Measurements from ENCODE around the gene OBP2B.
"Not testable (repeated sequence)": the region's sequence is repeated elsewhere in the genome, so short reads cannot be mapped to it uniquely, and the experiment has no call there.

Gene OBP2B

DNA sequence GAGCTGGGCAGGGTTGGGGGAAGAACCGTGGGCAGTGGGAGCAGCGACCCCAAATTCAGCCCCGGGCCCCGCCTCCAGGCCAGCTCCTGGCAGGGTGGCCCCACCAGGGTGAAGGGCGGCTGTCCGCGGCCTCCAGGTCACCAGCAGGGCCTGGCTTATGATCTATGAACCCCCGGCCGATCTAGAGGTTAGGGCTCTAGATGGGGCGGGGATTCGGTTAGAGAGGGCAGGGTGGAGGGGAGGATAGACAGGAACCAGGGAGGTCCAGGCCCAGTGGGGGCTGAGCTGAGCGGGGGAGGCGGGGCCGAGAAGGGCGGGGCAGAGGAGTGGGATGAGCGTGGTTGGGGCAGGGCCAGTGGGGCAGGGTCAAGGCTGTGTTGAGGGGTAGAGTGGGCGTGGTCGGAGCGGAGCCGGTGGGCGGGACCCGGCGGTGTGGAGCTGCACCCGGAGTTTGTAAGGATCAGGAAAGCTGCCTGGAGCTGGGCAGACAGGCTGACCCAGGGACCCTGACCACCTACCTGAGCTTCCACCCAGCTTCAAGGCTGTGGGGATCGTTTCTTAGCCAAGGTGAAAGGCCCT is 29.3 kb upstream of the OBP2B start:
- no peak for DNase-seq

DNA sequence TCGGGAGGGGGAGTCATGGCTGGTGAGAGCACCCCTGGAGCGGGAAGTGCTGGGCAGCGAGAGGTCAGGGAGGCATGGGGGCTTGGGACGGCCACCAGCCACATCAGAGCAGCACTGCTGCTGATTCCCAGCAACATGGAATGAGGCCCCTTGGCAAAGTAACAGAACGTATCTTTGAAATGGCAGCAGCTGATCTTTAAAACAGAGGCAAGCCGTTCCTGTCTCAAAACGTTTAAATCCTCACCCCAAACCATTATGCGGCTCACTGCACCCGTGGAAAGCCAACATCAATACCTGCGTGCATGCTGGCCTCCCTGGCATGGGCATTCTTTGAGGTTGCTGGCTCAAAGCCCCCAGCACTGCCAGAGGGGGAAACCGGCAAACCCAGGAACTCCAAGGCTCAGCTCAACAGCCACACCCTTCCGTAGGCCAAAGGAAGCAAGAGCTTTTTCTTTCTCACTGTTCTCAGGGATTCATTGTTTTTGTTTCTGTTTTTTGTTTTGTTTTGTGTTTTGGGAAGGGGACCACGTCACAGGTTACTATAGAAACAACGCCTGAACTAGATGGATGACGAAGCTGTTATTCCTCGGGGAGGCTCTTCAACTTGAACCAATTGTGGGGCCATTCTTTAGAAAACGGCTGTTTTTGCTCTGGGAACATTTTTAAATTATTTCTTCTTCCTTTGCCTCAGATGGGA is 28.1 kb upstream of the OBP2B start:
- no peak for DNase-seq

GRCh38 chr9:133236291-133237034 is 27.4 kb upstream of the OBP2B start:
- DNase-seq: not testable (repeated sequence)

GRCh38 chr9:133235549-133236222 is 26.6 kb upstream of the OBP2B start:
- DNase-seq: no peak

- DNase-seq: no peak
These were observed 25.7 kb upstream of the OBP2B start for GRCh38 chr9:133234577-133235322.

DNA sequence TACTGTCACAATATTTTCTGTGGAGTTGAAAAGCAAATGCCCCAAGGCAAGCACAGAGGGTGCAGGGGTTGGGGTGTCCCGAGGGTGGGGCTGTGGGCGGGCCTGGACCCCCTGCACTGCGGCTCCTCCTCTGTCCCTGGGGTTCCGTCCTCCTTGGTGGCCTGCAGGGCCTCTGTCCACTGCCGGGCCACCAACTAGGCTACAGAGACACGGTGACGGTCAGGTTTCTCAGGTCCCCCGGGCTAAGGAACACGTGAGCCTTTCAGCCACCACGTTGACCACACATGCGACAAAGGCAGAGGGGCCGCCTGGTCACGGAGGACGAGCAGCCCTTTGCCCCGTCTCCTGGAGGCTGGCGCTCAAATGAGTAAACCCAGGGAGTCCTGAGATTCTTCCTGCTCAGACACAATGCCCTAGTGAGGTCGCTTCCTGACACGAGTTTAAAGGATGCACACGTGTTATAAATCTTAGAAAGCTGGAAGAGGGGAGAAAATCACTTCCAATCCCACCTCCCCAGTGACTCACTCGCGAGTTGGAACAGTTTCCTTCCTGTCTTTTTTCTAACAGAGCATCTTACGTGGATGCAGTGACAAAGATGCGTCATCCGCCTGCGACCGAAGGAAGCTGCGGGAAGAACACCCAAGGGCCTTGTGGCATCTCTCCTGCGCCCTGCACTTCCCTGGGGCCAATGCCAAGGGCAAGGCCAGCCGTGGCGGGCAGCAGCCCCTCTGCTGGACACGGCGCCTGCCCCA is 24.8 kb upstream of the OBP2B start:
- DNase-seq: no peak

- not testable (repeated sequence) for DNase-seq
These were observed 23.0 kb upstream of the OBP2B start for GRCh38 chr9:133231934-133232568.

DNA sequence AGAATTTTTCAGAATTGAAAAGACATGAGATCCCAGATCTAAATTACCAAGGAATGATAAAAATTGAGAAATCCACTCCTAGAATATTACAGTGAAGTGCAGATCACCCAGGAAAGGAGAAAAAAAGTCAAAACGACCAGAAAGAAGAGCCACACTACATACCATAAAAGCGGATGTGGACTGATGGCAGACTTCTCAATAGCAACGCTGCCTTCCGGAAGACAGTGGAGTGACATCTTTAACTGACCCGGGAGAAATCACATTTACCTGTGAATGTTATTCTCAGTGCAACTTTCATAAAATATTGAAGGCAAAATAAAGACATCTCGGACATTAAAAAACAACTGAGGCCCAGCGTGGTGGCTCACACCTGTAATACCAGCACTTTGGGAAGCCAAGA is 21.5 kb upstream of the OBP2B start:
- DNase-seq: not testable (repeated sequence)

GRCh38 chr9:133230093-133230492 is 21.0 kb upstream of the OBP2B start:
- DNase-seq: no peak

DNA sequence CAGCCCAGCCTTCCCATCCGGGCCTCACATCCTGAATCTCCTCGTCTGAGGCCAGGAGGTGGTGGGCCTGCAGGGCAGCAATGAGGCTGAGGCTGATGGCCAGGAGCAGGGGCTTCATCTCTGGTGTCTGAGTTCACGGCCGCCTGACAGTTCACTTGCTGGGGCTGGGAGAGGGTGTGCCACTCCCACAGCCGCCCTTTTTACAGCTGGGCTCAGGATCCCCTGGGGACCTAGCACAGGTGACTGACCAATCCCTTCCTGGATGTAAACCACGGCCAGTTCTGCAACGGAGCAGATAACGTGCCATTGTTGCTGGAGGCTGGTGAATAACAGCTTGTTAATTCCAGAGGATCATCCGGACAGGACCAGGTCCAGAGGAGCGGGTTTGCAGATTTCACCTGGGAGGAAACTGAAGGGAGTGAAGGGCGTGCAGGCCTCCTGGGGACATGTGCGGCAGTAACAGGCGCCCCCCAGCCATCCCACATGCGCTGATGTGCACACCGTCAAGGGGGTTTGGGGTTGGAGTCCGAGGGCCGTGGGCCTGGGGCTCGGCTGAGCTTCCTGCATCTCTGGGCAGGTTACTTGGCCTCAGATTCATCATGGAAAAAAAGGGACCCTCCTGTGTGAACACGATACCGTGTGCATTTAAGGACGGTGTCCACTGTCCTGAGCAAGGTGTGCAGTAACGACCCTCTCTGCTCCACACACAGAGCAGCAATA is 19.6 kb upstream of the OBP2B start:
- DNase-seq: not testable (repeated sequence)

- not testable (repeated sequence) for DNase-seq
These were observed 18.9 kb upstream of the OBP2B start for GRCh38 chr9:133227996-133228395.

DNA sequence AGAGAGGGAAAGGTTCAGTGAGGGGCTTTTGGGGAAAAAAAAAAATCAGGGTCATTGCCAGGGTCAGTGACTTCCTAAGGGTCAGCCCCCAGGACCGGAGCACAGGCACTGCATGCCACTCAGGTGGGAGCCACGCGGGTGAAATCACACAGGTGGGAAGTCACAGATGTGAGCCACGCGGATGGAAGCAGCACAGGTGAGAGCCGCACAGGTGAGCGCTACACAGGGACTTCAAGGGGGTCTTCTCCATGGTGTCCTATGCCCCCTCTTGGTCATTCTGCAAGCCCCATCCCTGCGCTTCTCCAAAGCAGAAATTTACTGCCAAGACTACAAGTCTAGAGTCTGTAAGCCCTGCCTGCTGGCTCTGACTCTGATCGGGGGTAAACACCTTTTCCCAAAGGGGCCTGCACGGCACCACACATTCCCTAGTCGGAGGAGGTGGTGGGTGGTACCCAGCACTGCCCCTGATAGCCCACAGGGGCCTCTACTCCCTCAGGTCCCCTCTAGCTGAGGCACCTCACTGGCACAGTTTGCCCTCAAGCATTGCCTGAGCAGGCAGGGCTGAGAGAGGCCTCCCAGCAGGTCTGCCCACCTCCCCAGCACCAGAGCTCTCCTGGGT is 18.3 kb upstream of the OBP2B start:
- no peak for DNase-seq

- DNase-seq: no peak
These were observed 17.4 kb upstream of the OBP2B start for GRCh38 chr9:133226219-133227171.

DNA sequence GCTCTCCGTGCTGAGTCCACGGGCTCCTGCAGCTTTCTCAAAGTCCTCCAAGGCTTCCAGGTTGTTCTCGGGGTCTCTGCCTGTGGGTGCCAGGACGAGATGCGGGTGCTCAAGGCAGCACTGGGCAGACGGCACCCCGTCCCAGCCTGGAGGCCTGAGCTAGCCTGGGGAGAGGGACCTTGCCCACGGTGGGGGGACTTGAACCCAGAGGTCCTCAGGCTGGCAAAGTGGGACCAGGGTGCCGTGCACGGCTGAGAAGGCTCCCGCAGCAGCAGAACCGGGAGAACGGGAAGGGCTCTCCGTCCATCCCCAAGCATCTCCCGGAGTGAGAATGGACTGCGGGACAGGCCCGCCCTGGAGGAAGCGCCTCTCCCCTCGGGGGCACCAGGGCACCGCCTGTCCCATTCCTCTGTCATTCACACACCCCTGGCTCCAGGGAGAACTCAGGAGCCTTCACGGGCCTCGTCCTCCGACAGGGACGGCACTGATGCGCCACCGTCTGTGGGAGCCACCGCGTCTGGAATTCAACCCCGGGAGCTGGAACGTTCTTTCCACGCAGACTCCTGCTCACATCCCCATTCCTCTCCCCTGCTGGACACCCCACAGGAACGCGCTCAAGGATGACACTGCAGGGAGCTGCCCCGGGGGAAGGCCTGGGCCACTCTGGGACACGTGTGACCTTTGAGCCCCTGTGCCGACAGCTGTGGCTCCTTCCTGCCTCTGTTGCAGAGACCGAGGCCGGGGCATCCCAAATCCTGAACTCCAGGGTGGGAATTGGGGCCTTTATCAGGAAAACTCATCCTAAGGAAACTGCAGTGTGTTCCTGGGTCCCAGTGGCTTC is 16.3 kb upstream of the OBP2B start:
- DNase-seq: no peak

GRCh38 chr9:133224762-133225161 is 15.7 kb upstream of the OBP2B start:
- DNase-seq: no peak

DNA sequence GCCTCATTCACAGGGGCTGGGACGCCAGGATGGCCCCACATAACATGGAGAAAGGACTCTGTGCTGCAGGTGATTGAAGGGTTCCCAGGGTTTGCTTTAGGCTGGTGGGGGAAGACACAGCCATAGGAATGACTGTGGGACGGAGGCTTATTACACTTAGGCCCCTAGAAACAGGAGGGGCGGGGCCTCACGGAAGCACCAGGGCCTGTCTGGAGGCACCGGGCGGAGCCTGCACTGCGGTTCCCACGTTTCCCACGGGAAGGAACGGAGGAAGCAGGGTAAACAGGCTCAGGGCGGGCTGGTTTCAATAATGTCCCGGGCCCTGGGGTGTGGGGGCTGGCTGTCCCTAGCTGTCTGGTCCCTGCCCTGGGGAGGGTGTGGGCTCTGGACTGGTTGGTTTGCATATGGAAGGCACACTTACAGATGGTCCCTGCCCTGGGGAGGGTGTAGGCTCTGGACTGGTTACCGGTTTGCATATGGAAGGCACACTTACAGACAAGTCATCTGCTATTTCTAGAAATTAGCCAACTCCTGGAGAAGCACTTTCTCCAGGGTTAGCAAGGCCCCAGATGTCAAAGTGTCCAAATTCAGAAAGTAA is 14.2 kb upstream of the OBP2B start:
- DNase-seq: not testable (repeated sequence)

GRCh38 chr9:133221994-133222393 is 12.9 kb upstream of the OBP2B start:
- DNase-seq: not testable (repeated sequence)

Measured in NCI-H1048 (cell line).